BJ (cell line): Measurements from ENCODE around the gene LINGO3. TPM values are rescaled to one million over a fixed set of nuclear protein-coding genes. Genes with fewer than 3 reads are reported as not detected.

ENCODE experiments used
- CTCF ChIA-PET: fragments of 350-600 bp; formaldehyde crosslinking; extraction: SDS; loops from one replicate; lab custom pipeline; 2021; ENCODE audit warnings: antibody characterized with exemption, inconsistent platforms; lab: Yijun Ruan, JAX
- POLR2A ChIA-PET: fragments of 300-600 bp; sonication (Branson Sonifier 250); formaldehyde crosslinking; extraction: SDS; loops from one replicate; lab custom pipeline; 2021; ENCODE audit warnings: antibody characterized with exemption; lab: Charles Lee
- DNase-seq: peaks from one replicate; pipeline ENCODE4 v3.0.0-alpha.2; 2011; ENCODE audit warnings: low read depth
- H3K27me3 ChIP-seq: 2 replicates; pipeline ENCODE4 v1.6.0; 2011; ENCODE audit warnings: low read length; ENCODE audit not compliant: control insufficient read depth, insufficient read depth
- H3K36me3 ChIP-seq: 2 replicates; pipeline ENCODE4 v1.5.1; 2011; ENCODE audit warnings: low read length; ENCODE audit not compliant: control insufficient read depth, insufficient read depth
- H3K4me3 ChIP-seq: 2 replicates; pipeline ENCODE4 v1.5.1; 2011; ENCODE audit warnings: low read depth, mild to moderate bottlenecking, control low read depth, low read length
- CTCF ChIP-seq: IDR thresholded peaks from 2 replicates; pipeline ENCODE4 v1.5.1; 2011; ENCODE audit warnings: low read depth, mild to moderate bottlenecking, control low read depth, inconsistent platforms, low read length, moderate library complexity; ENCODE audit not compliant: insufficient read depth
- polyA plus RNA-seq: library from polyadenylated mRNA; depleted of rRNA; stranded (reverse); fragments of >200 nt; gene quantifications from 2 replicates; pipeline ENCODE4 v1.2.3, GENCODE V29; 2011

LINGO3 gene
- polyA plus RNA-seq, 1 experiment = not detected

GRCh38 chr19:2274931-2275535, 32.9 kb downstream of the LINGO3 start:
- DNase-seq = no peak
- Histone ChIP-seq H3K36me3 (peaks cover 22% of the 10 kb centered on the region), H3K4me3 (no peak overlapping the region), H3K27me3 (no peaks in the 10 kb centered on the region)
- ChIA-PET CTCF (interaction anchor here (0.5 to 5.9 kb wide), 18 partner anchors 12 to 362 kb away, joined by 3 to 34 read pairs (median 5); partner anchors contain the start of gene PLEKHJ1), POLR2A (interaction anchor here (0.6 kb wide), 2 partner anchors 8 to 240 kb away, joined by 6 to 13 read pairs; no protein-coding TSS in a partner anchor)
- TF ChIP-seq CTCF = peak; percentile 68

- Histone ChIP-seq H3K4me3 (peak overlapping the region; percentile 23; the same call in 1 of the 2 replicates), H3K27me3 (no peaks in the 10 kb centered on the region), H3K36me3 (peaks cover 22% of the 10 kb centered on the region)
- TF ChIP-seq CTCF = no peak
- ChIA-PET CTCF (interaction anchor here (0.9 to 5.9 kb wide), 19 partner anchors 13 to 149 kb away, joined by 3 to 34 read pairs (median 5); partner anchors contain the start of gene PLEKHJ1), POLR2A (interaction anchor here (0.6 kb wide), 2 partner anchors 7 to 240 kb away, joined by 6 to 13 read pairs; no protein-coding TSS in a partner anchor)
- no peak for DNase-seq
Observed at GRCh38 chr19:2274185-2274711, 33.7 kb downstream of the LINGO3 start.

GRCh38 chr19:2273356-2274184, 34.4 kb downstream of the LINGO3 start:
- Histone ChIP-seq H3K4me3 (peak overlapping the region; percentile 32), H3K27me3 (no peaks in the 10 kb centered on the region), H3K36me3 (peaks cover 22% of the 10 kb centered on the region)
- ChIA-PET POLR2A (no interaction called here), CTCF (interaction anchor here (1.0 to 5.9 kb wide), 14 partner anchors 13 to 149 kb away, joined by 3 to 34 read pairs (median 5); no protein-coding TSS in a partner anchor)
- DNase-seq = no peak
- TF ChIP-seq CTCF = peak; percentile 84

GRCh38 chr19:2271234-2272103, 36.5 kb downstream of the LINGO3 start:
- Histone ChIP-seq H3K36me3 (peaks cover 22% of the 10 kb centered on the region), H3K4me3 (peak overlapping the region; percentile 99), H3K27me3 (no peaks in the 10 kb centered on the region)
- no peak for DNase-seq
- no peak for TF ChIP-seq CTCF
- CTCF ChIA-PET = interaction anchor here (0.8 to 5.9 kb wide), 5 partner anchors 16 to 278 kb away, joined by 3 to 34 read pairs (median 5); no protein-coding TSS in a partner anchor
- POLR2A ChIA-PET = interaction anchor here (0.5 to 0.6 kb wide), 2 partner anchors 205 to 413 kb away, joined by 3 to 6 read pairs; partner anchors contain the start of gene GADD45B
